Activated CD4-positive, alpha-beta T cell treated with anti-CD3 and anti-CD28 coated beads, Interleukin-2, amount 50 U/mL, for 1 hour (primary cell): ENCODE data around the gene CAMKK1.
A peak's percentile ranks its signal among the peaks of the same experiment; 100 is the strongest.

Experiments
- DNase-seq: peaks from one replicate; pipeline ENCODE4 v3.0.0-alpha.2; 2020

Gene CAMKK1

DNA sequence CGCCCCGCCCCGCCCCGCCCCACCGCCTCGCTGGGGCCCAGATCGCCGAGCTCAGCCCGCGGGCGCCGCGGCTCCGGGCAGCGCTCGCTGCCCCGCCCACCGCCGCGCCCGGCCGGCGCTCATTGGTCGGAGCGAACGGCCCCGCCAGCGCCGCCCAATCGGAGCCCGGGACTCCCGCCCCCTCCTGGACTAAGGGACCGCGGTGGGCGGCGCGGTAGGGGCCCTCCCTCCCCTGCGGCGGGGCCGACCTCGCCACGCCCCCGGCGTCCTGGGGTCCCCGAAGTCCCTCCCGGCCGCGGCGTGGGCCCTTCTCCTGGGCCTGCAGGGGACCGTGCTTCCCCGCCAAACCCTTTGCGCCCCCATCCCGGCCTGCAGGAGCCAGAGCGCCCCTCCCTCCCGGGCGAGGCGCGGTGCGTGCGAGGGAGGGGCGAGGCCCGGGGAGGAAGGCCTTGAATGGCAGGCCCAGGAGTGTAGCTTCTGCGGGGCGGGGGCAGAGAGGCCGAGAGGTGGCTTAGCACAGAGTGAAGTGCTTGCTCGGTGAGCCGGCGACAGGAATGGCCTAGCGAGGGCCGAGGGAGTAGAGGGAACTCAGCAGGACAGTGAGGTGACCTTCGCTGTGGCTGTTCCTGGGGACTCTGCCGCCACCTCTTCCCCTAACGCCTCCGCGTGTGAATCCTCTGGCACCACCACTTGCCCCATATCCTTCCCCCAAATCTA is at the start of gene CAMKK1:
Gene CAMKK1 (minus strand): TSS at position 51 of the 717 bp plus-strand sequence. CDS start 7,366 bp downstream, outside the sequence.
- peak; percentile 84 for DNase-seq

- no peak for DNase-seq
Observed at GRCh38 chr17:3940965-3941698, 48.3 kb upstream of the CAMKK1 start.

DNA sequence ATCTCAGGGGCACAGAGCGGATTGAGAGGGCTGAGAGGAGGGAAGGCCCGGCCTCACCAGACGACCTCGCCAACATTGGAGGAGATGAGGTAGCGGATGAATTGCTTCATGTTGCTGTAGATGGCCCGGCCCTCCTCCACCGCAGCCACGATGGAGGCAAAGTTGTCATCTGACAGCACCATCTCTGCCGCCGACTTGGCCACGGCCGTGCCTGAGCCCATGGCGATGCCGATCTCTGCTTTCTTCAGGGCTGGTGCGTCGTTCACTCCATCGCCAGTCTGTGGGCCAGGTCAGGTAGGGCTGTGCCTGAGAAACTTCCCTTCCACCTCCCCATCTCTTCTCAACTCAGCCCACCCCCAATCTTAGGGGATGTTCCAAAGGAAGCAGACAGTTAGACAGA is 44.5 kb upstream of the CAMKK1 start:
- no peak for DNase-seq

DNA sequence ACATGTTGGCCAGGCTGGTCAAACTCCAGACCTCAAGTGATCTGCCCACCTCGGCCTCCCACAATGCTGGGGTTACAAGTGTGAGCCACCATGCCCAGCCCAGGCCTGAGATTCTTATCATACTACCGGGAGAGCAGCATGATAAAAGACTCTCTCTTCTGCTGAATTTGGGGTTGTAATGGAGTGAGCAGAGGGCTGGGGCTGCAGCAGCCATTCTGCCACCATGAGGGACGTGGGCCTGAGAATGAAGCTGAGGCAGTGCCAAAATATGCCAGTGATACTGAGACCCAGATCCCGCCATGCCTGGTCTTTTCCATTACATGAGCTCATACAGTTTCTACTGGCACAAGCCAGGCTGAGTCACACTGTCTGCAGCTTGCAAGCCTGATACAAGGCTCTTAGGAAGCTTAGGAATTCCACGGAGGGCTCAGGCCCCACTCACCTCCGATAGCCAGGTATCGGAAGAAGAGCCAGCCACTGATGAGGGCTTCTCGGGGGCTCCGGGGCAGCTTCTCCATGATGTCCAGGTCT is 43.0 kb upstream of the CAMKK1 start:
- DNase-seq, result no peak

DNA sequence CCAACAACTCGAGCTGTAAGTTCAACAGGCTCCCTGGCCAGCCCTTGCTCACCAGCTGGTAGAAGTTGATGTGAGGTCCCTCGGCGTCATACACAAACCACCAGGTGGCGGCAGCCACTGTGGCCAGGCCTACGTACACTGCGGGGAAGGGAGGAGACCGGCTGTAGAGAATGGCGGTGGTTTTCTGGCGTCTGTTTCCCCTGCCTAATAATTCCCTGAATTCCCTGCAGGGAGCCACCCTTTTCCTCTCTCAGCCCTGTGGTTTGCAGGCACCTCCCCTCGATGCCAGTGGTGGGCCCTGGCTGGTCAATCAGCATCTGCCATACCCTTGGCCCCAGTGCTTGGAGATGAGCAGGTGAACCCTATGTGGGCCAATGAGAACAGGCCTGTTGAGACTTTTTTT is 42.3 kb upstream of the CAMKK1 start:
- DNase-seq, result peak; percentile 29

DNA sequence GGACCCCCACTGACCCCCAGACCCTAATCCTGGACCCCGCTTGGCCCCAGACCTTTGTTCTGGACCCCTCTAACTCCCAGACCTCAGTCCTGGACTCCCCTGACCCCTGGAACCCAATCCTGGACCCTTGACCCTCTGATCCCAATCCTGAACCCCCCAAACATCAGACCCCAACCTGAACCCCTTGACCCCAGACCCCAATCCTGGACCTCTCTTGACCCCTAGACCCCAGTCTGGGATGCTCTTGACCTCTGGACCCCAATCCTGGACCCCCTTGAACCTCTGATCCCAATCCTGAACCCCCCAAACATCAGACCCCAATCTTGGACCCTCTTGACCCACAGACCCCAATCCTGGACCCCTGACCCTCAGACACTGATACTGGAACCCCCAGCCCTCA is 36.9 kb upstream of the CAMKK1 start:
- no peak for DNase-seq

- DNase-seq, result no peak
Observed at GRCh38 chr17:3929181-3929580, 36.3 kb upstream of the CAMKK1 start.

- no peak for DNase-seq
Observed at GRCh38 chr17:3928406-3928805, 35.6 kb upstream of the CAMKK1 start.

DNA sequence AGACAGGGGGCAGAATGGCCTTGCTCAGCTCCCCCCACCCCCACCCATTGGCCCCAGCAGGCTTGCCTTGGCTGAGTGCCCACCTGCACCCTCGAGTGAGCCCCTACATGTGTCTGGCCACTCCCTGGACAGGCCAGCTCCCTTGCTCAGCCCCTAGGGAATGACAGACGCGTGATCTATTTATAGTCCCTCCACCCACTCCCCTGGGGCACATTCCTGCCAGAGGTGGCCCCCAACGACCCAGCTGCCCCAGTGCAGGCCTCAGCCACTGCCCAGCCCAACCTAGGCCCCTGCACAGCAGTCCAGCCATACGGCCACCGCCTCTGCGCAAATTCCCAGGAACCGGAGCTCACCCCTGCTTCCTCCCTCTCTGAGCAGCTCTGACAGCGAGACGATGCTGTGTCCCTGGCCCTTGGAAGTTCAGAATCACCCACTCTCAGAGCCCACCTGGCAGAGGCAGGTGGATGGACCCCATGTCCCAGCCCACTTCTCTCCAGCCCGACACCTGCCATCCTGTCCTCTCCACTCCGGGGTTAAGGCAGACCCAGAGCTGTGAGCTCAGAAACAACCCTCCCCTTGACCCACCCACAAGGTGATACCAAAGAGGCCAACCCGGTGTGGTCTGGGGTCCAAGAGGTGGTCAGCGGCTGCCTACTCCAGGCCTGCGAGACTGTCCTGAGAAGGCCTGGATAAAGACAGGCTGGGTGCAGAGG is 34.9 kb upstream of the CAMKK1 start:
- DNase-seq, result no peak

GRCh38 chr17:3926860-3927627 is 34.2 kb upstream of the CAMKK1 start:
- no peak for DNase-seq

DNA sequence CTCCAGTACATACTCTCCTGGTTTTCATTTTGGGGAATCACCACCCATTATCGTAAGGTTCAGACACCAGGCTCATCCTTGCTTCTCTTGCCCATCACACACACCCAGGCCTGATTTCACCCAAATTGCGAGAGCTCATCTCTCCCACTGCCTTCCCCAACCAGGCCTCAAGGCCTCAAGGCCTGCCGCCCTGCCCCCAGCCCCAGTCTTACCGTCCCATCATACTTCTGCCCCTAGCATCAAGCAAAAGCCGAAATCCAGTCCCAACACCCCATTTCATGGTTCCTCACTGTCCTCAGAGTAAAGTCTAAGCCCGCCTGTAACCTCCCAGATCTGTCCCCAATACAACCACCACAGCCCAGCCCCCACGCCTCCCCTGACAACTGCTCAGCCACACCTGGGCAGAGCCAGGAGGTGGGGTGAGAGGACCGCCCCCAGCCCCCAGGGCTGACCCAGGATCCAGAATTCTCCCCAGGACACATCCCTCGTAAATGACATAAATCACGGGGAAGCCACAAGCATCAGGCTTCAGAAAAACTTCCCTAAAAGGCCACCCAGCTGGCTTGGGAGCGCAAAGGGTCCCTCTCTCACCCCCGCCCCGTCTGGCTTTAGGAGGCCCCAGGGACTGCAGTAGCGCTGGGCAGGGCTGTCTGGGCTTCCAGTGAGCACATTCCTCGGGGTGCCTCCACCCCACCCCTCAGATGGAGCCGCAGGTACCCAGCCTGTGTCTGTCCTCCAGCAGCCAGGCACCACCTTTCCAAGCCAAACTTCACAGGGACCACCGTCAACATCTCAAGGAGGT is 33.0 kb upstream of the CAMKK1 start:
- DNase-seq, result no peak

DNA sequence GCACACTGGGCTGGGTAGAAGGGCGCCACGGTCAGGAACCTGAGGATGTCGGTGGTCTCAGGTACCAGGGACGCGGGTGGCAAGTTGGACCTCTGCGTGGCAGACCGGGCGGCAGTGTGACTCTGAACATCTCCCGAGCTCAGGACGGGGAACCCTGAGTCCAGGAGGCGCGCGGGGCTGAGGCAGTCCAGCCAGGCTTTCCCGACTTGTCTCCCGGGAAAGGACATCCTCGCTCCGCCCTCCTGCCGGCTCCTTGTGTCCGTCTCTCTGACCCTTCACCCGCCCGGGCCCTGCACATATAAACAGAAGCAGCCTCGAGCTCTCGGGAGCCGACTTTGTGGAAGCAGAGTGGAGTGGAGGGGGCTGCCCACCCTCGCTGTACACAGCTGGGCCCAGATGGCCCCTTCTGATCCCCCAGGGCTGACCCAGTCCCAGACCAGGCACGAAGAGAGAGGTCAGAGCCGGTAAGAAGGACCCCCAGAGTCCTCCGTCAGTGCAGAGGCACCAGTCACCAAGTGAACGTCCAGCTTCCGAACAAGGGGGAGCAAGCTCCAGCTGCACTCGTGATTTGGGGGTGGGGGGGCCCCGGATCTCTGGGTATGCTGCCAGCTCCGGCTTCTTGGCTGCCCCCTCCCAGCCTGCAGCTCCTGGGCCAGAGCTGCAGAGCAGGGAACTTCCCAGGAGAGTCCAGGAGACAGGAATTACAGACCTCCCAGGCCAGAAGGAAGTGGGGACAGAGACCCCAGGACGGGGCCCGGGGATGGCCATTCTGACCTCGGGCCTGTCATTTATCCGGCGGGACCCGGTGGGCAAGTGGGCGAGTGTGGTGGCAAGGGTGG is 31.9 kb upstream of the CAMKK1 start:
- DNase-seq, result no peak

- DNase-seq, result no peak
Observed at GRCh38 chr17:3923466-3924190, 30.8 kb upstream of the CAMKK1 start.

- DNase-seq, result no peak
Observed at GRCh38 chr17:3922765-3923164, 29.9 kb upstream of the CAMKK1 start.

DNA sequence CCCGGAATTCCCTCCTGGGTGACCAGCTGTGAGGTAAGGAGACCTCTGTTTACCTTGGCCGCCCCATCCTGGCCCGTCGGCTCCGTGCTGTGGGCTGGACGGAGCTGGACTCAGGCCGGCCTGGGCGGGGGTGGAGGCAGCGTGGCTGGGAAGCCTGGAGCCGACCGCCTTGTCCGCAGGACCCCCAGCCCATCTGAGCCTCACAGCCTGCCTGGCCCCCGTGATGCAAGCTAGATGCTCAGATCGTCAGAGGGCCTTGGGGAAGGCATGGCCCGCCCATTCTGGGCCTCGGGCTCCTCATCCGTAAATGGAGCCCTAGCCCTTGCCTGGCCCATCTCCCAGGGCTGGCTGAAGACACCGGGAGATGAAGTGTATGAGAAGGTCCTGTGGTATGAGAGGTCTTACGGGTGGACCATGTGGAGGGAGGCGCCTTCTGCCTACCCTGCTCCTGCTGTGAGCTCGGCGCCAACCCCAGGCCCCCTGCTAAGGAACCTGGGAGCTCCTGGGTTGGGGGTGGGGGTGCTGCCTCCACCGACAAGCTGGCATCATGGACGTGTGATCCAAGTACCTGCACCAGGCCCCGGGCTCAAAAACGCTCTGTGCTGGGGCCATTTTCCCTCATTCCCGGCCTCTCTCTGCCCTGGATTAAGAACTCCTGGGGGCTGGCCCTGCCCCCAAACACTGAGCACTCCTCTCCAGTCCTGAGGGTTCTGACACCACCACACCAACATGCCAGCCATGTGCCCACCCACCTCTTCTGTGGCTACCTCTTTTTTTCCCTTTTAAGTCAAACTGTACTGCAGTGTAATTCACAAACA is 28.9 kb upstream of the CAMKK1 start:
- no peak for DNase-seq

- DNase-seq, result no peak
Observed at GRCh38 chr17:3921006-3921405, 28.2 kb upstream of the CAMKK1 start.

- no peak for DNase-seq
Observed at GRCh38 chr17:3919123-3919624, 26.3 kb upstream of the CAMKK1 start.

DNA sequence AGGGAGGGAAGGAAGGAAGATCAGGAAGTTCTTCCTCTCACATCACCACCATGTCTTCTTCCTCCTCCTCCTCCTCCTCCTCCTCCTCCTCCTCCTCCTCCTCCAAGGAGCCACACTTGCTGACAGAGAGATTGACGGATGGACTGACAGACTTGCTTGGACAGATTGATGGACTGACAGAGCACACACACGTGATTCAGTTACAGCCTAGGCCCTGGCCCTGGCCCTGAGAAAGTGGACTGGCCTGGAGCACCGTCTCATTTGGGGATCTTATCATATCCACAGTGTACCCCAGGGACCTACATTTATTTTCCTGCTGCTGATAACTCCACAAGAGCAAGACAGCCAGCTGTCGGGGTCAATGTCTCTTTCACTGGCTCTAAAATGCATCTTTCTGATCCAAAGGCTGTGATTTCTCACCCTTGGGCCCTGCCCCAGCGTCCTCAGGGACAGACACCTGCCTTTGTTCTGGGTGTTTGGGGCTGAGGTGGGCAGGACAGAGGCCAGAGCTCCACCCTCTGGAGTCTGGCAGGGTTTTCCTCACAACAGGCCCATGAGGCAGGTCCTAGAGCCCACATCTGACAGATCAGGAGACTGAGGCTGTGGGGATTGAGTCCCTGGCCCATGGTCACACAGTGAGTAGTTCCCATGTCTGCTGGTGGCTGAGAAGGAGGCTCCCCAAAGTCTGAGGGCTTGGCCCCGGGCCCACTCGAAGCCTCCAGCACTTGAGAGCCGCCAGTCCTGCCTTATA is 25.7 kb upstream of the CAMKK1 start:
- DNase-seq, result no peak
